Liver (tissue), 9 donors: ENCODE data around the gene SEC24C. TPM values are rescaled to one million over a fixed set of nuclear protein-coding genes. Genes with fewer than 3 reads are reported as not detected.

Experiments
- DNase-seq: peaks from one replicate; pipeline ENCODE4 v3.0.0-alpha.2; 2017; ENCODE audit warnings: low spot score
- H3K27ac ChIP-seq, 2 donors: one replicate each; pipeline ENCODE4 v1.7.0; 2013; ENCODE audit warnings: inconsistent platforms in 2 of 2, low read length in 2 of 2, control low read depth in 1 of 2, low read depth in 1 of 2, mild to moderate bottlenecking in 1 of 2
- H3K27me3 ChIP-seq, 4 donors: one replicate each; pipeline versions ENCODE4 v1.6.1 to v1.7.0; 2013; ENCODE audit warnings: low read length in 3 of 4, inconsistent platforms in 1 of 4, mild to moderate bottlenecking in 1 of 4, moderate library complexity in 1 of 4; ENCODE audit not compliant: control insufficient read depth in 4 of 4, insufficient read depth in 4 of 4
- H3K36me3 ChIP-seq, 4 donors: one replicate each; pipeline versions ENCODE4 v1.6.1 to v1.7.0; 2013; ENCODE audit warnings: low read length in 3 of 4, mild to moderate bottlenecking in 3 of 4, low read depth in 1 of 4, moderate library complexity in 1 of 4; ENCODE audit not compliant: control insufficient read depth in 4 of 4, insufficient read depth in 3 of 4
- H3K4me1 ChIP-seq, 4 donors: one replicate each; pipeline versions ENCODE4 v1.6.1 to v1.7.0; 2013; ENCODE audit warnings: low read length in 3 of 4, mild to moderate bottlenecking in 3 of 4, moderate library complexity in 1 of 4; ENCODE audit not compliant: control insufficient read depth in 4 of 4, insufficient read depth in 4 of 4
- H3K4me3 ChIP-seq, 3 donors: one replicate each; pipeline versions ENCODE4 v1.6.1 to v1.7.0; 2013; ENCODE audit warnings: low read length in 3 of 3, control low read depth in 1 of 3, low read depth in 1 of 3, mild to moderate bottlenecking in 1 of 3
- H3K9ac ChIP-seq, 2 donors: one replicate each; pipeline ENCODE4 v1.7.0; 2013; ENCODE audit warnings: low read length in 2 of 2, mild to moderate bottlenecking in 2 of 2, moderate library complexity in 2 of 2, control low read depth in 1 of 2, low read depth in 1 of 2
- H3K9me3 ChIP-seq, 4 donors: one replicate each; pipeline versions ENCODE4 v1.6.1 to v1.7.0; 2013; ENCODE audit warnings: low read length in 3 of 4; ENCODE audit not compliant: control insufficient read depth in 4 of 4
- EGR1 ChIP-seq, 2 donors: IDR thresholded peaks; 2 replicates each; pipeline ENCODE4 v1.6.1; 2016 to 2018; ENCODE audit warnings: antibody characterized with exemption in 2 of 2, low read depth in 2 of 2
- FOXA1 ChIP-seq: IDR thresholded peaks from 2 replicates; pipeline ENCODE4 v1.6.1; 2016; ENCODE audit warnings: antibody characterized with exemption
- FOXA2 ChIP-seq: IDR thresholded peaks from 2 replicates; pipeline ENCODE4 v1.6.1; 2016; ENCODE audit warnings: antibody characterized with exemption
- GABPA ChIP-seq, 2 donors: IDR thresholded peaks in 1 of 2; conservative IDR thresholded peaks in 1 of 2; 2 replicates each; pipeline ENCODE4 v1.6.1; 2016; ENCODE audit warnings: antibody characterized with exemption in 2 of 2, mild to moderate bottlenecking in 1 of 2, moderate library complexity in 1 of 2
- HNF4A ChIP-seq, 2 donors: conservative IDR thresholded peaks; 2 replicates each; pipeline ENCODE4 v1.6.1; 2016; ENCODE audit warnings: antibody characterized with exemption in 2 of 2, mild to moderate bottlenecking in 2 of 2
- HNF4G ChIP-seq: IDR thresholded peaks from 2 replicates; pipeline ENCODE4 v1.6.1; 2016; ENCODE audit warnings: antibody characterized with exemption
- RAD21 ChIP-seq, 2 donors: IDR thresholded peaks; 2 replicates each; pipeline ENCODE4 v1.6.1; 2016; ENCODE audit warnings: antibody characterized with exemption in 2 of 2, mild to moderate bottlenecking in 2 of 2
- RXRA ChIP-seq, 2 donors: IDR thresholded peaks; 2 replicates each; pipeline ENCODE4 v1.6.1; 2017 to 2018; ENCODE audit warnings: antibody characterized with exemption in 2 of 2, mild to moderate bottlenecking in 1 of 2
- SP1 ChIP-seq: IDR thresholded peaks from 2 replicates; pipeline ENCODE4 v1.6.1; 2018; ENCODE audit warnings: antibody characterized with exemption, mild to moderate bottlenecking
- WGBS: extraction: QIAGEN DNeasy Blood & Tissue Kit; methylation state at CpG from one replicate; pipeline ENCODE4 v1.1.7; 2013; 5-methylcytosine and 5-hydroxymethylcytosine counted together
- polyA plus RNA-seq, 2 donors: library from polyadenylated mRNA; stranded (reverse) in 1 of 2; unstranded in 1 of 2; fragments of 200-250 nt in 1 of 2; fragments of >200 nt in 1 of 2; fragmentation: Nextera tagmentation in 1 of 2; extraction: Ambion mirVana in 1 of 2; gene quantifications; one replicate each; pipeline versions ENCODE4 v1.2.1 to v1.2.3, GENCODE V29; 2013 to 2015
- total RNA-seq, 2 donors: library from RNA; depleted of rRNA; stranded (reverse); fragments of >200 nt; gene quantifications; one replicate each; pipeline ENCODE4 v1.2.3, GENCODE V29; 2014
- TF ChIP-seq, protein P1 (sequence below): fragments of 150-350 bp; IDR thresholded peaks from 2 replicates; pipeline ENCODE4 v1.5.1; 2017; ENCODE audit warnings: improper control_type of control experiment, low read depth, low read length; ENCODE audit not compliant: missing input control
- TF ChIP-seq, protein P2 (sequence below): IDR thresholded peaks from 2 replicates; pipeline ENCODE4 v1.6.1; 2016; ENCODE audit warnings: antibody characterized with exemption, mild to moderate bottlenecking
- TF ChIP-seq, protein P3 (sequence below): IDR thresholded peaks from 2 replicates; pipeline ENCODE4 v1.6.1; 2016; ENCODE audit warnings: antibody characterized with exemption
- TF ChIP-seq, protein P4 (sequence below): IDR thresholded peaks from 2 replicates; pipeline ENCODE4 v1.6.1; 2016; ENCODE audit warnings: antibody characterized with exemption
- TF ChIP-seq, protein P5 (sequence below): IDR thresholded peaks from 2 replicates; pipeline ENCODE4 v1.6.1; 2016; ENCODE audit warnings: antibody characterized with exemption
- donor health status: healthy.
- donor health status: healthy.
- donor health status: healthy.
- donor health status: healthy.
- donor health status: healthy.

SEC24C gene
- total and polyA plus RNA-seq, 4 donors = 15.0 to 48.1 (median 40.9) TPM

DNA sequence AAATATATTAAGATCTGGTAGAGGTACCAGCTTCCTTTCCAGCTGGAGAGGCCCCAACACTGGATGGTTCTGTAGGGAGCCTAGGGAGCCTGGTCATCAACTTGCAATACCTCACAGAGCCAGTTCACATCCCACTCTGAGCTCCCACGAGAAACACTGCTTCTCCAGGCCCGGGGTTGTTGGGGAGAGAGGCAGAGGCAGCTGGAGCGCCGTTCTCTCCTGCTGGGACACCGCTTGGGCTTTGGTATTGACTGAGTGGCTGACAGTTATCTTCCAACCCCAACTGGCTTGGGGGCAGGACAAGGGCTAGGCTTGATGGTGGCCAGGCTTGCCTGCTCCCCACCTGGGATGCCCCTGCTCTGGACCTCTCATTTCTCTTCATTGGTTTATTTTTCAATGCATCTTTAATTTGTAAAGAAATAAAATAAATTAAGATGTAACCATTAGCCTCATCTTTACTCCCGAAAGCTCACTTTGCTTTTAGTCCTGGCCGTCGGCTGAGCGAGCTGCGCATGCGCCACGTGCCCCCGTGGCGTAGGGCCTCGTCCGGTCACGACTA, 27.6 kb downstream of the SEC24C start:
- DNase-seq = no peak
- TF ChIP-seq HNF4G (no peak), FOXA2 (no peak), GABPA (IDR thresholded peaks at IDR 0.05 in 1 of 2, conservative IDR thresholded peaks at IDR 0.05 in 1 of 2) (peak in 1 of 2 donors; percentile 64), HNF4A (conservative IDR thresholded peaks at IDR 0.05) (no peak), FOXA1 (no peak)
- TF ChIP-seq, protein P1, sequence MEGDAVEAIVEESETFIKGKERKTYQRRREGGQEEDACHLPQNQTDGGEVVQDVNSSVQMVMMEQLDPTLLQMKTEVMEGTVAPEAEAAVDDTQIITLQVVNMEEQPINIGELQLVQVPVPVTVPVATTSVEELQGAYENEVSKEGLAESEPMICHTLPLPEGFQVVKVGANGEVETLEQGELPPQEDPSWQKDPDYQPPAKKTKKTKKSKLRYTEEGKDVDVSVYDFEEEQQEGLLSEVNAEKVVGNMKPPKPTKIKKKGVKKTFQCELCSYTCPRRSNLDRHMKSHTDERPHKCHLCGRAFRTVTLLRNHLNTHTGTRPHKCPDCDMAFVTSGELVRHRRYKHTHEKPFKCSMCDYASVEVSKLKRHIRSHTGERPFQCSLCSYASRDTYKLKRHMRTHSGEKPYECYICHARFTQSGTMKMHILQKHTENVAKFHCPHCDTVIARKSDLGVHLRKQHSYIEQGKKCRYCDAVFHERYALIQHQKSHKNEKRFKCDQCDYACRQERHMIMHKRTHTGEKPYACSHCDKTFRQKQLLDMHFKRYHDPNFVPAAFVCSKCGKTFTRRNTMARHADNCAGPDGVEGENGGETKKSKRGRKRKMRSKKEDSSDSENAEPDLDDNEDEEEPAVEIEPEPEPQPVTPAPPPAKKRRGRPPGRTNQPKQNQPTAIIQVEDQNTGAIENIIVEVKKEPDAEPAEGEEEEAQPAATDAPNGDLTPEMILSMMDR = no peak
- TF ChIP-seq, protein P2, sequence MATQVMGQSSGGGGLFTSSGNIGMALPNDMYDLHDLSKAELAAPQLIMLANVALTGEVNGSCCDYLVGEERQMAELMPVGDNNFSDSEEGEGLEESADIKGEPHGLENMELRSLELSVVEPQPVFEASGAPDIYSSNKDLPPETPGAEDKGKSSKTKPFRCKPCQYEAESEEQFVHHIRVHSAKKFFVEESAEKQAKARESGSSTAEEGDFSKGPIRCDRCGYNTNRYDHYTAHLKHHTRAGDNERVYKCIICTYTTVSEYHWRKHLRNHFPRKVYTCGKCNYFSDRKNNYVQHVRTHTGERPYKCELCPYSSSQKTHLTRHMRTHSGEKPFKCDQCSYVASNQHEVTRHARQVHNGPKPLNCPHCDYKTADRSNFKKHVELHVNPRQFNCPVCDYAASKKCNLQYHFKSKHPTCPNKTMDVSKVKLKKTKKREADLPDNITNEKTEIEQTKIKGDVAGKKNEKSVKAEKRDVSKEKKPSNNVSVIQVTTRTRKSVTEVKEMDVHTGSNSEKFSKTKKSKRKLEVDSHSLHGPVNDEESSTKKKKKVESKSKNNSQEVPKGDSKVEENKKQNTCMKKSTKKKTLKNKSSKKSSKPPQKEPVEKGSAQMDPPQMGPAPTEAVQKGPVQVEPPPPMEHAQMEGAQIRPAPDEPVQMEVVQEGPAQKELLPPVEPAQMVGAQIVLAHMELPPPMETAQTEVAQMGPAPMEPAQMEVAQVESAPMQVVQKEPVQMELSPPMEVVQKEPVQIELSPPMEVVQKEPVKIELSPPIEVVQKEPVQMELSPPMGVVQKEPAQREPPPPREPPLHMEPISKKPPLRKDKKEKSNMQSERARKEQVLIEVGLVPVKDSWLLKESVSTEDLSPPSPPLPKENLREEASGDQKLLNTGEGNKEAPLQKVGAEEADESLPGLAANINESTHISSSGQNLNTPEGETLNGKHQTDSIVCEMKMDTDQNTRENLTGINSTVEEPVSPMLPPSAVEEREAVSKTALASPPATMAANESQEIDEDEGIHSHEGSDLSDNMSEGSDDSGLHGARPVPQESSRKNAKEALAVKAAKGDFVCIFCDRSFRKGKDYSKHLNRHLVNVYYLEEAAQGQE = peak; percentile 25
- TF ChIP-seq, protein P3, sequence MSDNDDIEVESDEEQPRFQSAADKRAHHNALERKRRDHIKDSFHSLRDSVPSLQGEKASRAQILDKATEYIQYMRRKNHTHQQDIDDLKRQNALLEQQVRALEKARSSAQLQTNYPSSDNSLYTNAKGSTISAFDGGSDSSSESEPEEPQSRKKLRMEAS = no peak
- TF ChIP-seq, protein P4, sequence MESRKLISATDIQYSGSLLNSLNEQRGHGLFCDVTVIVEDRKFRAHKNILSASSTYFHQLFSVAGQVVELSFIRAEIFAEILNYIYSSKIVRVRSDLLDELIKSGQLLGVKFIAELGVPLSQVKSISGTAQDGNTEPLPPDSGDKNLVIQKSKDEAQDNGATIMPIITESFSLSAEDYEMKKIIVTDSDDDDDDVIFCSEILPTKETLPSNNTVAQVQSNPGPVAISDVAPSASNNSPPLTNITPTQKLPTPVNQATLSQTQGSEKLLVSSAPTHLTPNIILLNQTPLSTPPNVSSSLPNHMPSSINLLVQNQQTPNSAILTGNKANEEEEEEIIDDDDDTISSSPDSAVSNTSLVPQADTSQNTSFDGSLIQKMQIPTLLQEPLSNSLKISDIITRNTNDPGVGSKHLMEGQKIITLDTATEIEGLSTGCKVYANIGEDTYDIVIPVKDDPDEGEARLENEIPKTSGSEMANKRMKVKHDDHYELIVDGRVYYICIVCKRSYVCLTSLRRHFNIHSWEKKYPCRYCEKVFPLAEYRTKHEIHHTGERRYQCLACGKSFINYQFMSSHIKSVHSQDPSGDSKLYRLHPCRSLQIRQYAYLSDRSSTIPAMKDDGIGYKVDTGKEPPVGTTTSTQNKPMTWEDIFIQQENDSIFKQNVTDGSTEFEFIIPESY = no peak
- 22% methylated on average over 17 of the region's 17 CpGs for WGBS
- H3K27me3 ChIP-seq = no peaks in the 10 kb centered on the region
- peaks cover 6 to 28% (median 25%) of the 10 kb centered on the region in 4 donors for H3K4me1 ChIP-seq
- no peaks in the 10 kb centered on the region for H3K9me3 ChIP-seq
- H3K27ac ChIP-seq = peak overlapping the region; percentile 99 to 100
- H3K36me3 ChIP-seq = peaks cover 12 to 49% (median 32%) of the 10 kb centered on the region in 4 donors
- H3K9ac ChIP-seq = peak overlapping the region in 1 of 2 donors; percentile 12
- peak overlapping the region; percentile 80 to 95 (median 90) for H3K4me3 ChIP-seq

DNA sequence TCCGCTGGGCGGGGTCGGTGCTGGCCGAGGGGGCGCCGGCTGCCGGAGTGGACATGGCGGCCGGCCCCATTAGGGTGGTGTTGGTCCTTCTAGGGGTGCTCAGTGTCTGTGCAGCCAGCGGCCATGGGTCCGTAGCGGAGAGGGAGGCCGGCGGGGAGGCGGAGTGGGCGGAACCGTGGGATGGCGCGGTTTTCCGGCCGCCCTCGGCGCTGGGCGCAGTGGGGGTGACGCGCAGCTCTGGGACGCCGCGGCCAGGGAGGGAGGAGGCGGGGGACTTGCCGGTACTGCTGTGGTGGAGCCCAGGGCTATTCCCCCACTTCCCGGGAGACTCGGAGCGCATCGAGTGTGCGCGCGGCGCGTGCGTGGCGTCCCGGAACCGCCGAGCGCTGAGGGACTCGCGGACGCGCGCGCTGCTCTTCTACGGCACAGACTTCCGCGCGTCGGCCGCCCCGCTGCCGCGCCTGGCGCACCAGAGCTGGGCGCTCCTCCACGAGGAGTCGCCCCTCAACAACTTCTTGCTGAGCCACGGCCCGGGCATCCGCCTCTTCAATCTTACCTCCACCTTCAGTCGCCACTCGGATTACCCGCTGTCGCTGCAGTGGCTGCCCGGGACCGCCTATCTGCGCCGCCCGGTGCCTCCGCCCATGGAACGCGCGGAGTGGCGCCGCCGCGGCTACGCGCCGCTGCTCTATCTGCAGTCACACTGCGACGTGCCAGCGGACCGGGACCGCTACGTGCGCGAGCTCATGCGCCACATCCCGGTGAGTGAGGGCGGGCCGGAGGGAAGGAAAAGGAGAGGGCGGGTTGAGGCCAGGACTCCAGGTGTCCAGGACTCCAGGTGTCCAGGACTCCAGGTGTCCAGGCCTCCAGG, 28.3 kb downstream of the SEC24C start:
- peak; percentile 87 for DNase-seq
- Histone ChIP-seq H3K4me1 (peaks cover 6 to 28% (median 25%) of the 10 kb centered on the region in 4 donors), H3K9me3 (no peaks in the 10 kb centered on the region), H3K27me3 (no peaks in the 10 kb centered on the region), H3K9ac (peak overlapping the region; percentile 55 to 68), H3K27ac (peak overlapping the region; percentile 99 to 100), H3K36me3 (peaks cover 11 to 44% (median 28%) of the 10 kb centered on the region in 4 donors), H3K4me3 (peak overlapping the region; percentile 80 to 95 (median 90))
- WGBS = under 1% methylated on average over 101 of the region's 101 CpGs
- no peak for TF ChIP-seq FOXA1
- peak in 1 of 2 donors; percentile 34 for TF ChIP-seq RAD21 (IDR thresholded peaks at IDR 0.05)
- TF ChIP-seq, protein P5, sequence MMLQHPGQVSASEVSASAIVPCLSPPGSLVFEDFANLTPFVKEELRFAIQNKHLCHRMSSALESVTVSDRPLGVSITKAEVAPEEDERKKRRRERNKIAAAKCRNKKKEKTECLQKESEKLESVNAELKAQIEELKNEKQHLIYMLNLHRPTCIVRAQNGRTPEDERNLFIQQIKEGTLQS = no peak
- TF ChIP-seq, protein P2 = peak; percentile 55
- peak in 1 of 2 donors; percentile 20 for TF ChIP-seq RXRA (IDR thresholded peaks at IDR 0.05)
- no peak for TF ChIP-seq EGR1 (IDR thresholded peaks at IDR 0.05; ENCODE audit: low read depth in 2 of 2)
- TF ChIP-seq FOXA2 = no peak
- TF ChIP-seq HNF4A (conservative IDR thresholded peaks at IDR 0.05) = peak in 1 of 2 donors; percentile 13
- TF ChIP-seq SP1 = peak; percentile 8
- TF ChIP-seq, protein P1 = no peak
